Neural progenitor cell (in vitro differentiated cells): ENCODE data around the gene SLC35F3. TPM values are rescaled to one million over a fixed set of nuclear protein-coding genes. Genes with fewer than 3 reads are reported as not detected.

Experiments used
- DNase-seq: peaks from one replicate; pipeline ENCODE4 v3.0.0-alpha.2; 2016; ENCODE audit warnings: low spot score
- H2AFZ ChIP-seq: fragments of 200-600 bp; sonication (generic); replicated peaks from 2 replicates; pipeline ENCODE4 v1.6.1; 2016; ENCODE audit warnings: antibody characterized with exemption
- H3F3A ChIP-seq: fragments of 200-600 bp; sonication (generic); 2 replicates; pipeline ENCODE4 v1.6.1; 2016; ENCODE audit warnings: antibody characterized with exemption, low read depth
- H3K27ac ChIP-seq: fragments of 200-600 bp; sonication (generic); 2 replicates; pipeline ENCODE4 v1.5.1; 2016; ENCODE audit warnings: mild to moderate bottlenecking
- H3K27me3 ChIP-seq: fragments of 200-600 bp; sonication (generic); 2 replicates; pipeline ENCODE4 v1.6.1; 2016; ENCODE audit warnings: mild to moderate bottlenecking, moderate library complexity
- H3K36me3 ChIP-seq: fragments of 200-600 bp; sonication (generic); 2 replicates; pipeline ENCODE4 v1.5.1; 2016
- H3K4me1 ChIP-seq: fragments of 200-600 bp; sonication (generic); 2 replicates; pipeline ENCODE4 v1.6.1; 2016; ENCODE audit warnings: mixed run types
- H3K4me2 ChIP-seq: fragments of 200-600 bp; sonication (generic); 2 replicates; pipeline ENCODE4 v1.6.1; 2016
- H3K4me3 ChIP-seq: fragments of 200-600 bp; sonication (generic); 2 replicates; pipeline ENCODE4 v1.5.1; 2016
- H3K79me2 ChIP-seq: fragments of 200-600 bp; sonication (generic); 2 replicates; pipeline ENCODE4 v1.6.1; 2016; ENCODE audit warnings: low read depth
- H3K9ac ChIP-seq: fragments of 200-600 bp; sonication (generic); 2 replicates; pipeline ENCODE4 v1.6.1; 2016
- H3K9me3 ChIP-seq: fragments of 200-600 bp; sonication (generic); 2 replicates; pipeline ENCODE4 v1.5.1; 2016; ENCODE audit warnings: low read depth
- H4K20me1 ChIP-seq: fragments of 200-600 bp; sonication (generic); 2 replicates; pipeline ENCODE4 v1.6.1; 2016; ENCODE audit warnings: low read depth
- H3K27ac Mint-ChIP-seq: 3 replicates; pipeline ENCODE4 v1.8.0; 2021; ENCODE audit warnings: mixed read lengths
- H3K27me3 Mint-ChIP-seq: 2 replicates; pipeline ENCODE4 v1.8.0; 2022; ENCODE audit warnings: low read depth, mild to moderate bottlenecking, inconsistent platforms, moderate library complexity, mixed read lengths; ENCODE audit not compliant: insufficient read depth
- H3K36me3 Mint-ChIP-seq: 3 replicates; pipeline ENCODE4 v1.8.0; 2021; ENCODE audit warnings: mixed read lengths
- H3K4me1 Mint-ChIP-seq: 3 replicates; pipeline ENCODE4 v1.8.0; 2021; ENCODE audit warnings: mixed read lengths
- H3K4me3 Mint-ChIP-seq: 3 replicates; pipeline ENCODE4 v1.8.0; 2021; ENCODE audit warnings: mild to moderate bottlenecking, moderate library complexity, mixed read lengths
- H3K9me3 Mint-ChIP-seq: 3 replicates; pipeline ENCODE4 v1.8.0; 2020; ENCODE audit warnings: mixed read lengths
- EZH2 ChIP-seq: fragments of 200-600 bp; sonication (generic); IDR thresholded peaks from 2 replicates; pipeline ENCODE4 v1.6.1; 2017; ENCODE audit warnings: antibody characterized with exemption, mild to moderate bottlenecking, moderate library complexity
- EZH2phosphoT487 ChIP-seq: fragments of 200-600 bp; sonication (generic); IDR thresholded peaks from 2 replicates; pipeline ENCODE4 v1.6.1; 2017; ENCODE audit warnings: antibody characterized with exemption
- total RNA-seq: library from RNA; depleted of rRNA; stranded (reverse); fragments of >200 nt; gene quantifications from 2 replicates; pipeline ENCODE4 v1.2.3, GENCODE V29; 2015; ENCODE audit warnings: low replicate concordance
- TF ChIP-seq, protein P1 (sequence below): fragments of 200-600 bp; sonication (generic); IDR thresholded peaks from 2 replicates; pipeline ENCODE4 v1.5.1; 2017; ENCODE audit warnings: antibody characterized with exemption, mild to moderate bottlenecking

SLC35F3 gene
- total RNA-seq, 1 donor from 2014 or later: 0.79 TPM

DNA sequence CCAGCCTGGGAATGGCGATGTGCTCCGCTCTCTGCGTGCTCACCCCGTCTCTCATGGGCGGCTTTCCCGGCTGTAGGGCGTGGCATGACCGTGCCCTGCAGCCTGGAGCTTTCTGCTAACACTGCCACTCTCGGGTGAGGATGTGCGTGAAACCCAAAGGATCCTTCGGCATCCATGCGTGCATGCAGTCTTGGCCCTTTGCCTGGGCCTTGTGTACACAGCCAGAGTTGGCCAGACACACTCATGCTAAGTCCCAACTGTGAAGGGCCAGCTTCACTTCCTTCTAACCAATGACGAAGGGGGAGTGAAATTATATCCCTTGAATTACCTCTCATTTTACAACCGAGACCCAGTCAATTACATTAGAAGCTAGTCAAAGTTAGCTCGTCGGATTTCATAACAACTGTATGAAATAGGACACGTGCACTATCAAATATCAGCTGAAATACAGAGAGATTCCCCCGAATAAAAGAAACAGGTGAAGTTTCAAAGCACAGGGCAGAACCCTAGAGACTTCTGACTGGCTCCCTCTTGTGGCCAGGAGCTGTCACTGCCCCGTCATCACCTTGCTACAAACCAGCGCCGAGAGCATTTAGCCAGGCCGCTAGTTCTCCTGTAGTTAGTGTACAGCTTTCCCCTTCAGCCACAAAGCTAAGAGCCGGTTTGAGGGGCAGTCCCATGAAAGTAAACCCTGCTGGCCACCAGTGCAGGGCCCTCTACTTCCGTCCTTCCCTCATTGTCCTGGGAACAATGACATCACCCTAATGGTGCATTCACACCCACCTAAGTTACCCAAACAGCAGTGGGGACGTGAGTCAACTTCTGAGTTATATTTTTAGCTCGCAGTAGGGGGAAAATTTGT, 405.4 kb downstream of the SLC35F3 start:
- Histone ChIP-seq H3K79me2 (no peaks in the 10 kb centered on the region), H2AFZ (peak overlapping the region; percentile 92), H4K20me1 (no peaks in the 10 kb centered on the region), H3K9me3 (no peaks in the 10 kb centered on the region), H3K4me2 (no peak overlapping the region), H3K36me3 (no peaks in the 10 kb centered on the region), H3K27ac (no peak overlapping the region), H3K4me3 (no peak overlapping the region), H3K9ac (no peak overlapping the region), H3F3A (no peaks in the 10 kb centered on the region), H3K4me1 (no peaks in the 10 kb centered on the region), H3K27me3 (no peaks in the 10 kb centered on the region)
- TF ChIP-seq EZH2phosphoT487 (no peak), EZH2 (no peak)
- TF ChIP-seq, protein P1, sequence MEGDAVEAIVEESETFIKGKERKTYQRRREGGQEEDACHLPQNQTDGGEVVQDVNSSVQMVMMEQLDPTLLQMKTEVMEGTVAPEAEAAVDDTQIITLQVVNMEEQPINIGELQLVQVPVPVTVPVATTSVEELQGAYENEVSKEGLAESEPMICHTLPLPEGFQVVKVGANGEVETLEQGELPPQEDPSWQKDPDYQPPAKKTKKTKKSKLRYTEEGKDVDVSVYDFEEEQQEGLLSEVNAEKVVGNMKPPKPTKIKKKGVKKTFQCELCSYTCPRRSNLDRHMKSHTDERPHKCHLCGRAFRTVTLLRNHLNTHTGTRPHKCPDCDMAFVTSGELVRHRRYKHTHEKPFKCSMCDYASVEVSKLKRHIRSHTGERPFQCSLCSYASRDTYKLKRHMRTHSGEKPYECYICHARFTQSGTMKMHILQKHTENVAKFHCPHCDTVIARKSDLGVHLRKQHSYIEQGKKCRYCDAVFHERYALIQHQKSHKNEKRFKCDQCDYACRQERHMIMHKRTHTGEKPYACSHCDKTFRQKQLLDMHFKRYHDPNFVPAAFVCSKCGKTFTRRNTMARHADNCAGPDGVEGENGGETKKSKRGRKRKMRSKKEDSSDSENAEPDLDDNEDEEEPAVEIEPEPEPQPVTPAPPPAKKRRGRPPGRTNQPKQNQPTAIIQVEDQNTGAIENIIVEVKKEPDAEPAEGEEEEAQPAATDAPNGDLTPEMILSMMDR: peak; percentile 93
- Mint-ChIP-seq H3K4me3 (no peak overlapping the region), H3K9me3 (peaks cover 6% of the 10 kb centered on the region), H3K27ac (no peak overlapping the region), H3K4me1 (peaks cover 24% of the 10 kb centered on the region), H3K36me3 (peaks cover 1% of the 10 kb centered on the region), H3K27me3 (peaks cover 11% of the 10 kb centered on the region)
- DNase-seq: peak; percentile 84

DNA sequence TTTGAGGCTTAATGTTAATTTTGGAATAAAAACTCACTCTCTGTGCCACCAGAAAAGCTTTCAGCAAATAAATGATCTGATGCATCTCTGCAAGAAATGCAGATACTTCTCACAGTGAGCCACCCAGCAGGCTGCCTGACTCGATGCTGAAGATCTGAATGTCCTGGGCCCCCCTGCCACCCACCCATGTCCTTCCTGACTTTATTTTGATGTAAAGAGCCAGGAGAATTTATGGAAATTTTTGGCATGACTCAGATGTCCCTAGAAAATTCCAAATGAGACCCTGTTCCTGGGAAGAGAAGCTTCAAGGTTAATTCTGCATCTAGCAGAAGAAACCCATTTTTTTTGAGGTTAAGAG, 406.0 kb downstream of the SLC35F3 start:
- H3K27me3 ChIP-seq: no peaks in the 10 kb centered on the region
- no peaks in the 10 kb centered on the region for H3K36me3 ChIP-seq
- Mint-ChIP-seq H3K4me3 (no peak overlapping the region), H3K27ac (no peak overlapping the region), H3K4me1 (peaks cover 25% of the 10 kb centered on the region), H3K9me3 (peaks cover 6% of the 10 kb centered on the region), H3K36me3 (peaks cover 1% of the 10 kb centered on the region), H3K27me3 (peaks cover 11% of the 10 kb centered on the region)
- no peak overlapping the region for H3K4me2 ChIP-seq
- no peaks in the 10 kb centered on the region for H4K20me1 ChIP-seq
- H3K27ac ChIP-seq: no peak overlapping the region
- no peak overlapping the region for H3K9ac ChIP-seq
- no peaks in the 10 kb centered on the region for H3K4me1 ChIP-seq
- TF ChIP-seq EZH2phosphoT487 (no peak), EZH2 (no peak)
- TF ChIP-seq, protein P1: no peak
- no peak for DNase-seq
- H3K79me2 ChIP-seq: no peaks in the 10 kb centered on the region
- H3K4me3 ChIP-seq: no peak overlapping the region
- no peak overlapping the region for H2AFZ ChIP-seq
- H3F3A ChIP-seq: no peaks in the 10 kb centered on the region
- H3K9me3 ChIP-seq: no peaks in the 10 kb centered on the region

DNA sequence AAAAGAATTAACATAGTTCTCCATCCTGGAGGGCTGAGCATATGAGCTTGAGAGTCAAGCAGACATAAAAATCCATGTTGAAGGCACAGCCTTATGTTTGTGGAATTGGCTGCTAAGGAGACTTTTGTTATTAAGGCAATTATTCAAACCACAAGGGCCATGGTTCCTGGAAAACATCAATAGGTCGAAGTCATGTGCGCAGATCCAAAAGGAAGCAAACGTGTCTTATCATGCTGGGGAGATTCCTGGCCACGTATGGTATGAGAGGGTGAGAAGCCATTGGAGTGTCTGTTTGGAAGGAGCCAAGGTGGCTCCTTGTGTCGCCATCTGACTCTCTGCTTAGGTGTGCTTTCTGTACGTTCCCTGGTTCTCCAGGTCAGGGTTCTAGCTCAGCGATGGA, 406.9 kb downstream of the SLC35F3 start:
- Histone ChIP-seq H3K4me2 (no peak overlapping the region), H3K27ac (no peak overlapping the region), H3K79me2 (no peaks in the 10 kb centered on the region), H3K4me1 (no peaks in the 10 kb centered on the region), H3K4me3 (no peak overlapping the region), H4K20me1 (no peaks in the 10 kb centered on the region), H2AFZ (no peak overlapping the region), H3K9me3 (no peaks in the 10 kb centered on the region), H3K36me3 (no peaks in the 10 kb centered on the region), H3K9ac (no peak overlapping the region), H3F3A (no peaks in the 10 kb centered on the region), H3K27me3 (no peaks in the 10 kb centered on the region)
- peaks cover 1% of the 10 kb centered on the region for H3K36me3 Mint-ChIP-seq
- TF ChIP-seq, protein P1: no peak
- TF ChIP-seq EZH2 (no peak), EZH2phosphoT487 (no peak)
- DNase-seq: no peak
- H3K4me1 Mint-ChIP-seq: peaks cover 26% of the 10 kb centered on the region
- H3K27me3 Mint-ChIP-seq: peaks cover 11% of the 10 kb centered on the region
- no peak overlapping the region for H3K27ac Mint-ChIP-seq
- H3K4me3 Mint-ChIP-seq: no peak overlapping the region
- H3K9me3 Mint-ChIP-seq: peaks cover 6% of the 10 kb centered on the region
